Amygdala (tissue), 56 donors: Measurements from ENCODE around the gene TEDC2.
"Not testable (repeated sequence)": the region's sequence is repeated elsewhere in the genome, so short reads cannot be mapped to it uniquely, and the experiment has no call there.

Experiments
- DNase-seq, 56 donors: peaks; one replicate each; lab custom pipeline; 2025; lab: John Stamatoyannopoulos, UW

Gene TEDC2

GRCh38 chr16:2459647-2460390, at the start of gene TEDC2:
TEDC2 (plus strand) TSS chr16:2460109; CDS start chr16:2460145, 36 bp downstream.
- peak in 55 of 56 donors; percentile 48 to 95 (median 86) for DNase-seq

- DNase-seq = no peak
Observed at GRCh38 chr16:2415085-2415484, 44.8 kb upstream of the TEDC2 start.

- no peak for DNase-seq
Observed at GRCh38 chr16:2420035-2420434, 39.9 kb upstream of the TEDC2 start.

- no peak for DNase-seq
Observed at GRCh38 chr16:2422123-2422867, 37.6 kb upstream of the TEDC2 start.

GRCh38 chr16:2424061-2425007, 35.6 kb upstream of the TEDC2 start:
- no peak for DNase-seq

GRCh38 chr16:2425008-2425518, 34.8 kb upstream of the TEDC2 start:
- DNase-seq = peak in 12 of 56 donors; percentile 5 to 46 (median 17)

- no peak for DNase-seq
Observed at GRCh38 chr16:2425825-2426430, 34.0 kb upstream of the TEDC2 start.

- DNase-seq = no peak
Observed at GRCh38 chr16:2426941-2427361, 33.0 kb upstream of the TEDC2 start.

- no peak for DNase-seq
Observed at GRCh38 chr16:2427526-2427925, 32.4 kb upstream of the TEDC2 start.

- DNase-seq = peak in 4 of 56 donors; percentile 28 to 44 (median 42)
Observed at GRCh38 chr16:2428051-2428783, 31.7 kb upstream of the TEDC2 start.

- no peak for DNase-seq
Observed at GRCh38 chr16:2428784-2429033, 31.2 kb upstream of the TEDC2 start.

GRCh38 chr16:2429034-2429770, 30.7 kb upstream of the TEDC2 start, which contains the start of gene CCNF:
CCNF (plus strand) TSS chr16:2429447; CDS start chr16:2429482, 35 bp downstream.
- DNase-seq = peak; percentile 60 to 98 (median 94)

GRCh38 chr16:2429771-2430663, 29.9 kb upstream of the TEDC2 start:
- DNase-seq = peak in 4 of 56 donors; percentile 5 to 45 (median 26)

- no peak for DNase-seq
Observed at GRCh38 chr16:2432286-2432685, 27.6 kb upstream of the TEDC2 start.

GRCh38 chr16:2432801-2433505, 27.0 kb upstream of the TEDC2 start:
- no peak for DNase-seq

- not testable (repeated sequence) for DNase-seq
Observed at GRCh38 chr16:2435236-2435635, 24.7 kb upstream of the TEDC2 start.

GRCh38 chr16:2436110-2436509, 23.8 kb upstream of the TEDC2 start:
- no peak for DNase-seq
